ENCODE results near the gene TMUB1.

Gene TMUB1

DNA sequence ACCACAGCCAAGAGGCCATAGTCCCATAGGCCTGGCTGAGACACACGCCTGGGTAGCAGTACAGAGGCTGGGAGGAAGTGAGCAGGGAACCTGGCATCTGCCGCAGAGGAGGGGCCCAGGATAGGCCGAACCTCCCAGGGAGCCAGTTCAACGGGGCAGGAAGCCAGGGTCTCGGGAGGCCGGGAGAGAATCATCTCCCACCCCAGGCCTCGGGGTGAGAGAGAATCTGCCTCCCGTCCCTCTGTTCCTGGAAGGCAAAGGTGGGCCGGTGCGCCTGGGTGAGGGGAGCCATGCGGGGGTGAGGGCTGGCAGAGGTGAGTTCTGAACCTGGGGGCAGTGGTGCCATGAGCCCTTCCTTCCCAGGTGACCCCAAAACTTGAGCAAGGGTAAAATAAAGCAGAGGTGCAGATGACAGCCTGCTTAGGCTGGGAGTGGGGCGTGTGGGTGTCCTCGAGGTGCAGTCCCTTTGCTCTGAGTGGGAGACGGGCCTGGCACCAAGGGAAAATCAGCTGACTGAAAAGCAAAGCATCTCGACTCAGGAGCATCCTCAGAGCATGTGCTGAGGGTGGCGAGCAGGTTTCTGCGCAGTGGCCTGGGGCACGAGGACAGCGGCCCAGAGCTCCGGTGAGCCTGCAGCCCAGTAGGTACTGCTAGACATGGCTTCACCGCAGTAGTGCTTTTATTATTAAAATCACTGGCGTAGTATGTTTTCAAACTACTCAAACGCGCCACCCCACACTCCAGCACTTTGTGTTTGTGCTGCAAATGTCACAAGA lies 18.5 kb upstream of the TMUB1 start:
- no peak for DNase-seq

GRCh38 chr7:151100921-151101320 lies 17.6 kb upstream of the TMUB1 start:
- no peak for DNase-seq

- DNase-seq, result no peak
Observed at GRCh38 chr7:151099486-151100211, 16.4 kb upstream of the TMUB1 start.

DNA sequence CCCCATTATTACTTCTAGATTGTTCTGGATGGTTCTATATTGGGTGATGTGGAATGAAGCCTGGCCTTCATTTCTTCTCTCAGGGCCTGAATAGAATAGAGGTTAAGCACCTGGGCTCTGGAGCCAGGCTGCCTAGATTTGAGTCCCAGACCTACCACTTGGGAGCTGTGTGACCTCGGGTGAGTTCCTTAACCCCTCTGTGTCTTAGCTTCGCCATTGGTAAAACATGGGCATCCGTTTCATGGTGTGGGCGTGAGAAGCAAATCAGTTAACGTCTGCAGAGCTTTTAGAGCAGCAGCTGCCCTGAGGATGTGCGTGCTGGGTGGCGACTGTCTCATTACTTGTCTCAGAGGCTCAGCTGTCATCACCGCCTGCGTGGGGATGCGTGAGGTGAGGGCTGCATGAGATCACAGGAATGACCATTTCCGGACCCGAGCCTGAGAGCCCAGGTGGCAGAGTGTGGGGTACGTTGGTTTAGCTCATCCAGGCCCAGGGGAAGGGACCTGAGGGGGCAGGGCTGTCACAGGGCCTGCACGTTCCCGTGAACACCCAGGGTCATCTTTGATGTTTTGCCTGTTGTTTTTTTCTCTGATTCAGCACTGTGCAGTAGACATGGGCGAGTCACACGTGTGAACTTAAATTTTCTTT lies 12.7 kb upstream of the TMUB1 start:
- no peak for DNase-seq

- no peak for DNase-seq
Observed at GRCh38 chr7:151095123-151095797, 12.0 kb upstream of the TMUB1 start.

DNA sequence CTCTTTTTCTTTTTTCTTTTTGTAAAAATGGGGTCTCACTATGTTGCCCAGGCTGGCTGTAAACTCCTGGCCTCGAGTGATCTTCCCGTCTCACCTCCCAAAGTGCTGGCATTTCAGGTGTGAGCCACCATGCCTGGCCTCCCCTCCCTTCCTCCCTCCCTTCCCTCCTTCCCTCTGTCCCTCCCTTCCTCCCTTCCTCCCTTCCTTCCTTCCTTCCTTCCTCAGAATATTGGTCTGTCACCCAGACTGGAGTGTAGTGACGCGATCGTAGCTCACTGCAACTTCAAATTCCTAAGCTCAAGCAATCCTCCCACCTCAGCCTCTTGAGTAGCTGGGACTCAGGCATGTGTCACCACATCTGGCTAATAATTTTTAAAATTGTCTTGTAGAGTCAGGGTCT lies 11.4 kb upstream of the TMUB1 start:
- no peak for DNase-seq

GRCh38 chr7:151093748-151094147 lies 10.5 kb upstream of the TMUB1 start:
- no peak for DNase-seq

GRCh38 chr7:151091988-151092387 lies 8.7 kb upstream of the TMUB1 start:
- DNase-seq, result no peak

DNA sequence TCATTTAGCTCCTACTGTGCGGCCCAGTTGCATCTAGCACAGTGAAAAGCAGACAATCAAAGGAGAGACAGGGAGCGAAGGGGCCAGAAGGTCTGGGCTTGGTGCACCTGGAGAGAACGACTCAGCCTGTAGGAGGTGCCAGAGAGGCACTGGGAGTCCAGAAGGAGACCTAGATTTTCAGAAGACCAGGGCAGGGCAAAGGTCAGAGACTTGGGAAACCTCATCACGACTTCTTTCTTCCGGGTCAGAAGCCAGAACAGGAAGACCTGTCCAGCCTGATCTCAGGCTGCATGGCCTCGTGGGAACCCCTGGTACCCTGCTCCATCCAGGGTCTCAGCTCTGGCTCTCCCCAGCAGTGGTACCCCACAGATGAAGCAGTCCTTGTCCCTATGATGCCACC lies 8.1 kb upstream of the TMUB1 start:
- DNase-seq, result no peak

GRCh38 chr7:151091003-151091402 lies 7.7 kb upstream of the TMUB1 start:
- DNase-seq, result no peak

GRCh38 chr7:151089893-151090730 lies 6.8 kb upstream of the TMUB1 start:
- DNase-seq, result no peak

GRCh38 chr7:151088856-151089699 lies 5.8 kb upstream of the TMUB1 start:
- DNase-seq, result no peak

- DNase-seq, result no peak
Observed at GRCh38 chr7:151088019-151088855, 4.9 kb upstream of the TMUB1 start.

GRCh38 chr7:151087245-151088018 lies 4.1 kb upstream of the TMUB1 start:
- DNase-seq, result no peak

DNA sequence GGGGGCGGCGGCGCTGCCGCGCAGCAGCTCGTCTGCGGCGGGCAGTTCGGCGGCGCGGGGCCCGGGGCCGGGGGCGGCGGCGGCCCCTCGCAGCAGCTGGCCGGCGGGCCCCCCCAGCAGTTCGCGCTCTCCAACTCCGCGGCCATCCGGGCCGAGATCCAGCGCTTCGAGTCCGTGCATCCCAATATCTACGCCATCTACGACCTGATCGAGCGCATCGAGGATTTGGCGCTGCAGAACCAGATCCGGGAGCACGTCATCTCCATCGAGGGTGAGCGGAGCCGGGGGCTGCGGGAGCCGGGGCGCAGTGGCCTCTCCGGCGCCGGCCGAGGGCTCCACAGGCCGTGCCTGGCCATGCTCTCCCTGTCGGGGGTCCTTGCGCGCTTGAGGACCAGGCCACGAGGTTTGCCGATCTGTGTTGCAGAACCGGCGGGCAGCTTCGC lies 3.5 kb upstream of the TMUB1 start:
- no peak for DNase-seq

DNA sequence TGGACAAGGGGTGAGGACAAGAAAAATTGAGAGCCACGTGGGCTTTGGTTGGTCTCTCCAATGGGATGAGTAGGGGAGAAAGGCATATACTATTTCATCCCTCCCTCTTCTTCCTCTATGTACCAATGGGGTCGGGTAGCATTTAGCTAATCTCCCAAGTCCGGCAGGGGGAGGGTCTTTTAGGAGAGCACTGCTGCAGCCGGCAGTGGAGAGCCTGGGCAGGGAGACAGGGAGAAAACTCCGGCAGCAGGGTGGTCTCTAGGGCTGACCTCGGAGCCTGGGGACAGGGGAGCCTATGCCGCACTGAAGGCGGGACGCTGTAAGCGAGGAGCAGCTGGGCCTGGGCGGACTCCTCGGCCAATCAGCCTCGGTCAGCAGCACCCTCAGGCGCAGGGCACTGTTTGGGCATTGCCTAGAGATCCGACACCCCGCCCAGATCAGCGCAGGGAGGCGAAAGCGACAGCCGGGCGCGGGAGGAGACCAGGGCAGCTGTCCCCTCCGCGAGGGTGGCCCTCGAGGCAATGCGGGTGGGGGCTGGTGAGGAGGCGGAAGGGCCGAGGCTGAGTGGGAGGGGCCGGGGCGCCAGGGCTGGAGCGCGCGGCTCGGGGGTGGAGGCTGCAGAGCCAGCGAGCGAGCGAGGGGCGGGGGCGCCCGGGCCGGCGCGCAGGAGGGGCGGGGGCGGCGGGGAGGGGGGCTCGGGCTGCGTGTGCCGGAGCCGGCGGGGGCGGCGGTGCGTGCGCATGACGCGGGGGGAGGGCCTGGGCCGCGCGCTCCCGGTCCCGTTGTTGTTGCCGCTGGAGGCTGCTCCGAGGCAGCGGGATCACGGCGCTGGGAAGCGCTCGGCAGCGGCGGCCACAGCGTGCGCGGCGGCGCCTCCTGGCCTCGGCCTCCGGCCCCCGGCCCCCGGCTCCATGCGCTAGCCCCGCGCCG lies 2.7 kb upstream of the TMUB1 start, which contains the start of gene AGAP3:
Gene AGAP3, plus strand, starts transcription at position 785 of the 930 bp plus-strand sequence. CDS start 267 bp downstream, outside the sequence.
- DNase-seq, result peak; percentile 85

GRCh38 chr7:151085329-151085690 lies 2.0 kb upstream of the TMUB1 start:
- DNase-seq, result no peak

- no peak for DNase-seq
Observed at GRCh38 chr7:151083824-151084160, 499 bp upstream of the TMUB1 start.

Data from NCI-H2227 treated with DMSO at 0.1 percent for 48 hours (cell line).